Stimulated activated CD8-positive, alpha-beta memory T cell treated with anti-CD3 and anti-CD28 coated beads, Interleukin-2, amount 100 ng/mL, for 1 hour (primary cell): ENCODE data around the gene MAP10.

ENCODE experiments used
- DNase-seq, 2 donors: peaks; one replicate each; pipeline ENCODE4 v3.0.0-alpha.2; 2020; ENCODE audit warnings: low read depth in 2 of 2

The MAP10 gene

GRCh38 chr1:232797856-232798510 is 7.2 kb upstream of the MAP10 start:
- no peak for DNase-seq

GRCh38 chr1:232798920-232799319 is 6.3 kb upstream of the MAP10 start:
- no peak for DNase-seq

GRCh38 chr1:232806186-232806510 is 932 bp downstream of the MAP10 start:
- no peak for DNase-seq

- no peak for DNase-seq
These were observed 5.6 kb downstream of the MAP10 start for GRCh38 chr1:232810856-232811255.

- no peak for DNase-seq
These were observed 7.3 kb downstream of the MAP10 start for GRCh38 chr1:232812560-232812959.

GRCh38 chr1:232813097-232813496 is 7.9 kb downstream of the MAP10 start:
- DNase-seq = no peak

- no peak for DNase-seq
These were observed 8.5 kb downstream of the MAP10 start for GRCh38 chr1:232813760-232814159.

GRCh38 chr1:232816324-232816723 is 11.1 kb downstream of the MAP10 start:
- DNase-seq = no peak

GRCh38 chr1:232818040-232818439 is 12.8 kb downstream of the MAP10 start:
- no peak for DNase-seq

GRCh38 chr1:232820431-232820830 is 15.2 kb downstream of the MAP10 start:
- DNase-seq = no peak

GRCh38 chr1:232822530-232822929 is 17.3 kb downstream of the MAP10 start:
- no peak for DNase-seq

GRCh38 chr1:232826318-232826717 is 21.1 kb downstream of the MAP10 start:
- no peak for DNase-seq

- DNase-seq = no peak
These were observed 25.4 kb downstream of the MAP10 start for GRCh38 chr1:232830661-232831060.

- no peak for DNase-seq
These were observed 26.7 kb downstream of the MAP10 start for GRCh38 chr1:232831895-232832294.

GRCh38 chr1:232834066-232834465 is 28.9 kb downstream of the MAP10 start:
- no peak for DNase-seq

- DNase-seq = no peak
These were observed 29.9 kb downstream of the MAP10 start for GRCh38 chr1:232835166-232835565.

- DNase-seq = no peak
These were observed 31.9 kb downstream of the MAP10 start for GRCh38 chr1:232837087-232837486.

GRCh38 chr1:232841823-232842565 is 36.8 kb downstream of the MAP10 start:
- no peak for DNase-seq

- no peak for DNase-seq
These were observed 39.6 kb downstream of the MAP10 start for GRCh38 chr1:232844791-232845190.

- DNase-seq = no peak
These were observed 40.3 kb downstream of the MAP10 start for GRCh38 chr1:232845406-232845955.

GRCh38 chr1:232851532-232851931 is 46.3 kb downstream of the MAP10 start:
- no peak for DNase-seq

- DNase-seq = no peak
These were observed 49.0 kb downstream of the MAP10 start for GRCh38 chr1:232853994-232854797.

GRCh38 chr1:232854798-232855159 is 49.6 kb downstream of the MAP10 start:
- DNase-seq = no peak
